GM12878 (cell line): Measurements from ENCODE around the gene LIN7B. TPM values are rescaled to one million over a fixed set of nuclear protein-coding genes. Genes with fewer than 3 reads are reported as not detected.

Experiments
- ATAC-seq: fragments of 200-7000 bp; cut with Tn5 transposase; 3 replicates; pipeline ENCODE4 v1.9.1; 2020; ENCODE audit warnings: mild to moderate bottlenecking, moderate library complexity
- BruUV-seq: library from RNA; stranded (reverse); fragments of 400-500 nt; replicated peaks from 2 replicates; lab custom pipeline; 2021; lab: Mats Ljungman, UMichigan
- CTCF ChIA-PET: fragments of 300-600 bp; sonication (Branson Sonifier 250); formaldehyde crosslinking; extraction: SDS; loops from one replicate; lab custom pipeline; 2021; ENCODE audit warnings: inconsistent platforms; lab: Yijun Ruan, JAX
- POLR2A ChIA-PET: fragments of 350-600 bp; formaldehyde crosslinking; extraction: SDS; loops from one replicate; lab custom pipeline; 2021; ENCODE audit warnings: inconsistent platforms; lab: Charles Lee
- RAD21 ChIA-PET: fragments of 300-600 bp; sonication (Branson Sonifier 250); formaldehyde crosslinking; loops from one replicate; lab custom pipeline; 2023; ENCODE audit warnings: antibody characterized with exemption; ENCODE audit not compliant: unreplicated experiment; lab: Charles Lee
- SMC1A ChIA-PET: fragments of 300-600 bp; sonication (Branson Sonifier 250); formaldehyde crosslinking; loops from one replicate; lab custom pipeline; 2023; ENCODE audit not compliant: unreplicated experiment, uncharacterized antibody; lab: Charles Lee
- DNase-seq: peaks from one replicate; pipeline ENCODE4 v3.0.0-alpha.2; 2011; ENCODE audit warnings: low read depth, low spot score
- FAIRE-seq: peaks from 3 replicates; lab custom pipeline; 2011; peaks lifted over from hg19 to GRCh38; lab: Jason Lieb, UNC
- H2AFZ ChIP-seq: 2 replicates; pipeline ENCODE4 v1.6.0; 2011; ENCODE audit warnings: low read depth, low read length, control low read depth; ENCODE audit not compliant: control insufficient read depth
- H3K27ac ChIP-seq: 2 replicates; pipeline ENCODE4 v1.5.1; 2011; ENCODE audit warnings: control low read depth; ENCODE audit not compliant: control insufficient read depth, insufficient read depth
- H3K27me3 ChIP-seq, 2 experiments: replicated peaks in 1 of 2; 2 replicates each; pipeline versions ENCODE4 v1.6.0 to v1.6.1; 2011; ENCODE audit warnings: low read length in 1 of 2; ENCODE audit not compliant: control insufficient read depth in 2 of 2, insufficient read depth in 2 of 2
- H3K36me3 ChIP-seq, 2 experiments: 2 replicates each; pipeline ENCODE4 v1.5.1; 2011; ENCODE audit warnings: low read length in 1 of 2; ENCODE audit not compliant: control insufficient read depth in 2 of 2, insufficient read depth in 2 of 2
- H3K4me1 ChIP-seq: 2 replicates; pipeline ENCODE4 v1.6.1; 2011; ENCODE audit warnings: mild to moderate bottlenecking, low read length, moderate library complexity, mixed read lengths; ENCODE audit not compliant: control insufficient read depth, insufficient read depth
- H3K4me2 ChIP-seq: 2 replicates; pipeline ENCODE4 v1.6.0; 2011; ENCODE audit warnings: control low read depth; ENCODE audit not compliant: control insufficient read depth, insufficient read depth
- H3K4me3 ChIP-seq: fragments of 200-600 bp; sonication (generic); 2 replicates; pipeline ENCODE4 v1.5.1; 2016
- H3K79me2 ChIP-seq: 2 replicates; pipeline ENCODE4 v1.6.0; 2011; ENCODE audit warnings: low read length; ENCODE audit not compliant: control insufficient read depth, insufficient read depth
- H3K9ac ChIP-seq: 2 replicates; pipeline ENCODE4 v1.8.0; 2011; ENCODE audit warnings: low read length, control low read depth, mixed read lengths; ENCODE audit not compliant: control insufficient read depth, insufficient read depth
- H3K9me3 ChIP-seq: replicated peaks from 3 replicates; pipeline ENCODE4 v1.5.1; 2011; ENCODE audit warnings: mild to moderate bottlenecking, low read length; ENCODE audit not compliant: control insufficient read depth, insufficient read depth
- H4K20me1 ChIP-seq: 2 replicates; pipeline ENCODE4 v1.6.0; 2011; ENCODE audit not compliant: control insufficient read depth, insufficient read depth
- HDGF ChIP-seq: fragments of 450-650 bp; IDR thresholded peaks from 2 replicates; pipeline ENCODE4 v1.6.1; 2016; ENCODE audit warnings: antibody characterized with exemption
- POLR2A ChIP-seq: IDR thresholded peaks from 2 replicates; pipeline ENCODE4 v1.6.1; 2011; ENCODE audit warnings: low read depth, mild to moderate bottlenecking, low read length
- RAD21 ChIP-seq: IDR thresholded peaks from 2 replicates; pipeline ENCODE4 v1.6.1; 2011; ENCODE audit warnings: mild to moderate bottlenecking, low read depth, low read length, moderate library complexity; ENCODE audit not compliant: insufficient read depth
- SMC3 ChIP-seq: IDR thresholded peaks from 2 replicates; pipeline ENCODE4 v1.6.1; 2011; ENCODE audit warnings: low read length, improper control_type of control experiment, borderline replicate concordance
- STAT3 ChIP-seq: IDR thresholded peaks from 2 replicates; pipeline ENCODE4 v1.6.1; 2011; ENCODE audit warnings: low read depth, low read length, improper control_type of control experiment
- WGBS: methylation state at CpG from one replicate; pipeline ENCODE4 v1.1.6; 2016; ENCODE audit warnings: low lambda C conversion rate; ENCODE audit not compliant: insufficient replicate concordance, insufficient coverage; ENCODE audit errors: missing lambda C conversion rate; 5-methylcytosine and 5-hydroxymethylcytosine counted together
- in situ Hi-C: fragments of 300-500 bp; cut with MboI; formaldehyde crosslinking; loops from 9 replicates; pipeline ENCODE4 v1.14.3; 2018; ENCODE audit warnings: mixed read lengths
- intact Hi-C: fragments of 100-400 bp; cut with micrococcal nuclease; formaldehyde crosslinking; loops from one replicate; pipeline ENCODE4 v1.14.2; 2022; ENCODE audit not compliant: unreplicated experiment
- polyA plus RNA-seq, 11 experiments: library from polyadenylated mRNA; depleted of rRNA in 4 of 11; unstranded in 6 of 11; stranded (reverse) in 5 of 11; fragments of >200 nt; fragmentation: Nextera tagmentation in 4 of 11; fragmentation: Illumina TruSeq in 1 of 11; extraction: Ambion mirVana in 4 of 11; extraction: Trizol in 1 of 11; gene quantifications; 1 replicate in 1 of 11; 2 replicates in 10 of 11; pipeline versions ENCODE4 v1.2.1 to v1.2.3, GENCODE V29; 2011 to 2016; ENCODE audit warnings: inconsistent platforms in 2 of 11, missing spikeins in 2 of 11, low read depth in 1 of 11
- total RNA-seq, 4 experiments: library from RNA; depleted of rRNA in 3 of 4; stranded (reverse); fragments of >200 nt in 3 of 4; fragmentation: Illumina TruSeq in 1 of 4; extraction: Trizol in 1 of 4; gene quantifications; 2 replicates each; pipeline versions ENCODE4 v1.2.1 to v1.2.3, GENCODE V29; 2013 to 2021
- TF ChIP-seq, protein P1 (sequence below), 3 experiments: IDR thresholded peaks in 2 of 3; conservative IDR thresholded peaks in 1 of 3; 2 replicates each; pipeline ENCODE4 v1.5.1; 2011; ENCODE audit warnings: low read depth in 3 of 3, low read length in 3 of 3, mild to moderate bottlenecking in 3 of 3, control low read depth in 2 of 3, moderate library complexity in 2 of 3, inconsistent platforms in 1 of 3, mixed read lengths in 1 of 3; ENCODE audit not compliant: control insufficient read depth in 2 of 3, insufficient read depth in 1 of 3; ENCODE audit errors: extremely low read depth in 1 of 3
- TF ChIP-seq, protein P2 (sequence below): fragments of 450-650 bp; IDR thresholded peaks from 2 replicates; pipeline ENCODE4 v1.6.1; 2018; ENCODE audit warnings: borderline replicate concordance, mild to moderate bottlenecking; ENCODE audit not compliant: partially characterized antibody

Gene LIN7B
- total and polyA plus RNA-seq, 10 of the 15 experiments (the other 5 are each of a cell fraction or from before 2014, with no cell fraction given): 0.15 to 3.5 (median 1.6) TPM; not detected in 2

DNA sequence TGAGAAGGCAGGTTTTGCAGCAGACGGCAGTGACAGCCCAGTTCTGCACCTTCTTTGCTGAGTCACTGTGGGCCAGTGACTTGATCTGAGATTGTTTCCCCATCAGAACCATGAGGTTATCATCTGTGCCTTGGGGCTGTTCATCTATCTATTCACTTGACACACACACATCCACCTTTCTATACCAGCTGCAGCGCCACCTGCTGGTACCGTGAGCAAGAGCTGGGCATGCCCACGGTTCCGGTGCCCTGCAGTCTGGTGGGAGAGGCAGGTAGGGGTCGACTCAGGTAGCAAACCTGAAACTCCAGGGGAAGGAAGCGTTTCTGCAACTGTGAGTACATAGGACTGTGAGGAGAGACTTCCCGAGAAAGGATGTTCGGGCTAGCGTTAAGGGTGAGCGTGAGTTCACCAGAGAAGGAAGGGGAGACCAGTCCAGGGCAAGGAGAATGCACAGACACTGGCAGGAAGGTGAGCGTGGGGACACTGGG, 7.5 kb upstream of the LIN7B start:
- H3K9me3 ChIP-seq: no peaks in the 10 kb centered on the region
- ChIA-PET POLR2A (no interaction called here), SMC1A (interaction anchor here (0.5 to 1.6 kb wide), 4 partner anchors 9 to 134 kb away, joined by 3 to 6 read pairs (median 4); no protein-coding TSS in a partner anchor), RAD21 (interaction anchor here (0.6 to 1.6 kb wide), 3 partner anchors 9 to 327 kb away, joined by 3 to 4 read pairs (median 3); no protein-coding TSS in a partner anchor), CTCF (interaction anchor here (0.7 to 2.5 kb wide), 19 partner anchors 8 to 264 kb away, joined by 3 to 31 read pairs (median 4); partner anchors contain the start of genes CGB7 and LIN7B)
- TF ChIP-seq, protein P1, sequence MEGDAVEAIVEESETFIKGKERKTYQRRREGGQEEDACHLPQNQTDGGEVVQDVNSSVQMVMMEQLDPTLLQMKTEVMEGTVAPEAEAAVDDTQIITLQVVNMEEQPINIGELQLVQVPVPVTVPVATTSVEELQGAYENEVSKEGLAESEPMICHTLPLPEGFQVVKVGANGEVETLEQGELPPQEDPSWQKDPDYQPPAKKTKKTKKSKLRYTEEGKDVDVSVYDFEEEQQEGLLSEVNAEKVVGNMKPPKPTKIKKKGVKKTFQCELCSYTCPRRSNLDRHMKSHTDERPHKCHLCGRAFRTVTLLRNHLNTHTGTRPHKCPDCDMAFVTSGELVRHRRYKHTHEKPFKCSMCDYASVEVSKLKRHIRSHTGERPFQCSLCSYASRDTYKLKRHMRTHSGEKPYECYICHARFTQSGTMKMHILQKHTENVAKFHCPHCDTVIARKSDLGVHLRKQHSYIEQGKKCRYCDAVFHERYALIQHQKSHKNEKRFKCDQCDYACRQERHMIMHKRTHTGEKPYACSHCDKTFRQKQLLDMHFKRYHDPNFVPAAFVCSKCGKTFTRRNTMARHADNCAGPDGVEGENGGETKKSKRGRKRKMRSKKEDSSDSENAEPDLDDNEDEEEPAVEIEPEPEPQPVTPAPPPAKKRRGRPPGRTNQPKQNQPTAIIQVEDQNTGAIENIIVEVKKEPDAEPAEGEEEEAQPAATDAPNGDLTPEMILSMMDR (IDR thresholded peaks at IDR 0.05 in 2 of 3, conservative IDR thresholded peaks at IDR 0.05 in 1 of 3; ENCODE audit: control insufficient read depth in 2 of 3, extremely low read depth in 1 of 3, insufficient read depth in 1 of 3, low read depth in 3 of 3, low read length in 3 of 3): peak; percentile 67 to 88 (median 83)
- peak; percentile 58 for TF ChIP-seq POLR2A
- TF ChIP-seq RAD21: 0 out of 2 replicates have a peak, but pooled peaks have one; percentile 19
- no peak for TF ChIP-seq STAT3
- TF ChIP-seq HDGF: 0 out of 2 replicates have a peak, but pooled peaks have one; percentile 16
- TF ChIP-seq, protein P2, sequence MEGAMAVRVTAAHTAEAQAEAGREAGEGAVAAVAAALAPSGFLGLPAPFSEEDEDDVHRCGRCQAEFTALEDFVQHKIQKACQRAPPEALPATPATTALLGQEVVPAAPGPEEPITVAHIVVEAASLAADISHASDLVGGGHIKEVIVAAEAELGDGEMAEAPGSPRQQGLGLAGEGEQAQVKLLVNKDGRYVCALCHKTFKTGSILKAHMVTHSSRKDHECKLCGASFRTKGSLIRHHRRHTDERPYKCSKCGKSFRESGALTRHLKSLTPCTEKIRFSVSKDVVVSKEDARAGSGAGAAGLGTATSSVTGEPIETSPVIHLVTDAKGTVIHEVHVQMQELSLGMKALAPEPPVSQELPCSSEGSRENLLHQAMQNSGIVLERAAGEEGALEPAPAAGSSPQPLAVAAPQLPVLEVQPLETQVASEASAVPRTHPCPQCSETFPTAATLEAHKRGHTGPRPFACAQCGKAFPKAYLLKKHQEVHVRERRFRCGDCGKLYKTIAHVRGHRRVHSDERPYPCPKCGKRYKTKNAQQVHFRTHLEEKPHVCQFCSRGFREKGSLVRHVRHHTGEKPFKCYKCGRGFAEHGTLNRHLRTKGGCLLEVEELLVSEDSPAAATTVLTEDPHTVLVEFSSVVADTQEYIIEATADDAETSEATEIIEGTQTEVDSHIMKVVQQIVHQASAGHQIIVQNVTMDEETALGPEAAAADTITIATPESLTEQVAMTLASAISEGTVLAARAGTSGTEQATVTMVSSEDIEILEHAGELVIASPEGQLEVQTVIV: no peak
- TF ChIP-seq SMC3: peak; percentile 35; the same call in 1 of the 2 replicates
- peaks cover 7 to 50% of the 10 kb centered on the region in 2 experiments for H3K36me3 ChIP-seq
- no peak overlapping the region for H3K4me3 ChIP-seq
- H3K9ac ChIP-seq: no peak overlapping the region
- H3K79me2 ChIP-seq: no peaks in the 10 kb centered on the region
- H2AFZ ChIP-seq: no peak overlapping the region
- H3K4me2 ChIP-seq: no peak overlapping the region
- intact Hi-C loops (no loop called here), in situ Hi-C loops (no loop called here)
- BruUV-seq: no TSS peak
- DNase-seq (no peak), ATAC-seq (peak; percentile 83), FAIRE-seq (peak; percentile 86)
- no peaks in the 10 kb centered on the region for H3K4me1 ChIP-seq
- H3K27ac ChIP-seq: no peak overlapping the region
- no peaks in the 10 kb centered on the region for H3K27me3 ChIP-seq
- WGBS: 66% methylated on average over 12 of the region's 12 CpGs
- no peaks in the 10 kb centered on the region for H4K20me1 ChIP-seq
